Lung (tissue), 12 donors: ENCODE results near the gene NASP. TPM values are rescaled to one million over a fixed set of nuclear protein-coding genes. Genes with fewer than 3 reads are reported as not detected.

ENCODE experiments used
- ATAC-seq: fragments of 200-7000 bp; cut with Tn5 transposase; one replicate; pipeline ENCODE4 v1.9.1; 2020; ENCODE audit warnings: moderate number of reproducible peaks; ENCODE audit not compliant: insufficient read depth, low FRiP score
- DNase-seq, 3 donors: peaks; one replicate each; pipeline ENCODE4 v3.0.0-alpha.2; 2013 to 2017
- H3K27ac ChIP-seq, 2 donors: one replicate each; pipeline ENCODE4 v1.5.1; 2013; ENCODE audit warnings: mild to moderate bottlenecking in 2 of 2, moderate library complexity in 2 of 2, control low read depth in 1 of 2, inconsistent platforms in 1 of 2, low read depth in 1 of 2, low read length in 1 of 2
- H3K27me3 ChIP-seq, 3 donors: one replicate each; pipeline ENCODE4 v1.5.1; 2013; ENCODE audit warnings: low read length in 2 of 3; ENCODE audit not compliant: control insufficient read depth in 3 of 3, insufficient read depth in 3 of 3
- H3K36me3 ChIP-seq, 4 donors: one replicate each; pipeline ENCODE4 v1.5.1; 2013; ENCODE audit warnings: low read length in 4 of 4, mild to moderate bottlenecking in 1 of 4, moderate library complexity in 1 of 4; ENCODE audit not compliant: control insufficient read depth in 4 of 4, insufficient read depth in 4 of 4
- H3K4me1 ChIP-seq, 5 donors: one replicate each; pipeline ENCODE4 v1.5.1; 2013; ENCODE audit warnings: low read length in 5 of 5, mild to moderate bottlenecking in 2 of 5, moderate library complexity in 1 of 5; ENCODE audit not compliant: control insufficient read depth in 5 of 5, insufficient read depth in 5 of 5
- H3K4me3 ChIP-seq: one replicate; pipeline ENCODE4 v1.5.1; 2013; ENCODE audit warnings: mild to moderate bottlenecking, control low read depth, moderate library complexity
- H3K9ac ChIP-seq, 2 donors: one replicate each; pipeline ENCODE4 v1.5.1; 2013; ENCODE audit warnings: low read length in 2 of 2, control low read depth in 1 of 2; ENCODE audit not compliant: insufficient read depth in 1 of 2
- H3K9me3 ChIP-seq, 4 donors: one replicate each; pipeline ENCODE4 v1.5.1; 2013; ENCODE audit warnings: low read length in 3 of 4, mild to moderate bottlenecking in 1 of 4, moderate library complexity in 1 of 4; ENCODE audit not compliant: control insufficient read depth in 4 of 4, insufficient read depth in 3 of 4
- WGBS, 2 donors: extraction: QIAGEN DNeasy Blood & Tissue Kit; methylation state at CpG; one replicate each; pipeline ENCODE4 v1.1.7; 2013; 5-methylcytosine and 5-hydroxymethylcytosine counted together
- polyA plus RNA-seq, 2 donors: library from polyadenylated mRNA; stranded (reverse); fragments of 200-250 nt; gene quantifications; one replicate each; pipeline ENCODE4 v1.2.1, GENCODE V29; 2013
- total RNA-seq, 2 donors: library from RNA; depleted of rRNA in 1 of 2; stranded (reverse); fragments of >200 nt in 1 of 2; gene quantifications; one replicate each; pipeline ENCODE4 v1.2.1, GENCODE V29; 2014 to 2021
- TF ChIP-seq, protein P1 (sequence below): IDR thresholded peaks from 2 replicates; pipeline ENCODE4 v1.5.1; 2012; ENCODE audit warnings: mild to moderate bottlenecking; ENCODE audit errors: control extremely low read depth, extremely low read depth
- donor health status: control.
- donor health status: control.
- donor health status: Bipolar disorder and iron deficiency.
- donor health status: healthy.
- donor health status: DM: yes; HTN: yes; CAD: no.

The NASP gene
- total and polyA plus RNA-seq, 4 donors = 56.8 to 110 (median 89.4) TPM

DNA sequence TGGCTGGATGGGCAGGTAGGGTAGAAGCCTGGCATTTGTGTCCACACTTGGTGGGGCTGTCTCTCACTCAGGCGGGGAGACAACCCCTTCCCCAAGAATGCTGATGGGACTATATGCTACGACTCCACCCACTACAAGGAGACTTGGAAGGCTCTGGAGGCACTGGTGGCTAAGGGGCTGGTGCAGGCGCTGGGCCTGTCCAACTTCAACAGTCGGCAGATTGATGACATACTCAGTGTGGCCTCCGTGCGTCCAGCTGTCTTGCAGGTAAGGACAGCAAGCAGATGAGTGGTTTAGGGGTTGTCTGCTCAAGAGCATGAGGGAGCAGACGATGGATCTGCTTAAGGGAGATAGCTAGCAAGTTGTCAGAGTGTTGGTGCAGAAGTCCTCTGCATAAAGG lies 15.9 kb upstream of the NASP start:
- H3K9me3 ChIP-seq = no peaks in the 10 kb centered on the region
- H3K36me3 ChIP-seq = peaks cover 0 to 33% (median 27%) of the 10 kb centered on the region in 4 donors
- TF ChIP-seq, protein P1, sequence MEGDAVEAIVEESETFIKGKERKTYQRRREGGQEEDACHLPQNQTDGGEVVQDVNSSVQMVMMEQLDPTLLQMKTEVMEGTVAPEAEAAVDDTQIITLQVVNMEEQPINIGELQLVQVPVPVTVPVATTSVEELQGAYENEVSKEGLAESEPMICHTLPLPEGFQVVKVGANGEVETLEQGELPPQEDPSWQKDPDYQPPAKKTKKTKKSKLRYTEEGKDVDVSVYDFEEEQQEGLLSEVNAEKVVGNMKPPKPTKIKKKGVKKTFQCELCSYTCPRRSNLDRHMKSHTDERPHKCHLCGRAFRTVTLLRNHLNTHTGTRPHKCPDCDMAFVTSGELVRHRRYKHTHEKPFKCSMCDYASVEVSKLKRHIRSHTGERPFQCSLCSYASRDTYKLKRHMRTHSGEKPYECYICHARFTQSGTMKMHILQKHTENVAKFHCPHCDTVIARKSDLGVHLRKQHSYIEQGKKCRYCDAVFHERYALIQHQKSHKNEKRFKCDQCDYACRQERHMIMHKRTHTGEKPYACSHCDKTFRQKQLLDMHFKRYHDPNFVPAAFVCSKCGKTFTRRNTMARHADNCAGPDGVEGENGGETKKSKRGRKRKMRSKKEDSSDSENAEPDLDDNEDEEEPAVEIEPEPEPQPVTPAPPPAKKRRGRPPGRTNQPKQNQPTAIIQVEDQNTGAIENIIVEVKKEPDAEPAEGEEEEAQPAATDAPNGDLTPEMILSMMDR = no peak
- H3K27ac ChIP-seq = no peak overlapping the region
- H3K4me3 ChIP-seq = no peak overlapping the region
- H3K9ac ChIP-seq = no peak overlapping the region
- no peak for ATAC-seq
- 94 to 97% methylated on average over 7 of the region's 7 CpGs for WGBS, 2 donors
- no peak for DNase-seq
- H3K4me1 ChIP-seq = peaks cover 0 to 7% (median 0%) of the 10 kb centered on the region in 5 donors
- no peaks in the 10 kb centered on the region for H3K27me3 ChIP-seq

DNA sequence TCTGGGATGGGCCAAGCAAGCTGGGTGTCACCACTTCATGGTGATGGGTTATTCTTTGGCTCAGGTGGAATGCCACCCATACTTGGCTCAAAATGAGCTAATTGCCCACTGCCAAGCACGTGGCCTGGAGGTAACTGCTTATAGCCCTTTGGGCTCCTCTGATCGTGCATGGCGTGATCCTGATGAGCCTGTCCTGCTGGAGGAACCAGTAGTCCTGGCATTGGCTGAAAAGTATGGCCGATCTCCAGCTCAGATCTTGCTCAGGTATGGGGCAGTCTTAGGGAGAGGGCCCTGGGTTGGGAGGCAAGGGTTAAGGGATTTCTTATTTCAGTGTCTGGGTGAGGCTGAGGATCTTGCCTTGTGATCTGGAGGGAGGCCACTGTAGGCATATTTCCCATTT lies 15.4 kb upstream of the NASP start:
- TF ChIP-seq, protein P1 = no peak
- H3K4me3 ChIP-seq = no peak overlapping the region
- H3K4me1 ChIP-seq = peaks cover 0 to 7% (median 0%) of the 10 kb centered on the region in 5 donors
- H3K36me3 ChIP-seq = peaks cover 0 to 33% (median 27%) of the 10 kb centered on the region in 4 donors
- H3K9me3 ChIP-seq = no peaks in the 10 kb centered on the region
- no peak overlapping the region for H3K9ac ChIP-seq
- no peak overlapping the region for H3K27ac ChIP-seq
- WGBS, 2 donors = 86 to 93% methylated on average over 4 of the region's 4 CpGs
- no peak for DNase-seq
- H3K27me3 ChIP-seq = no peaks in the 10 kb centered on the region
- ATAC-seq = no peak

DNA sequence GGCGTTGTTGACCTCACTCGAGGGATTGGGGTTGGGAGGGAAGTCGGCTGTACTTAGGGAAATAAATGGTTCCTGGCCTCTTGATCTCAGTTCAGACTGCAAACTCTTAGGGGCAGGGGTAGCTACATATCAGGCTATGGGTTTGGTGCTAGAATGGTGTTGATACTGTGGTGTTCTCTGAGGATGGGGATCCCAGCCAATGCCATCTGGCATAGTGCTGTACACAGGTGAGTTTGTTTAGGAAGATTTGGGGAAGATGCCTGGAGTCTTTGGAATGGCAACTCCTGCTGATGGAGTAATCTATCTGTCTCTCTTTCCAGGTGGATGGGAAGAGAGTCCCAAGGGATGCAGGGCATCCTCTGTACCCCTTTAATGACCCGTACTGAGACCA lies 14.3 kb upstream of the NASP start:
- TF ChIP-seq, protein P1 = no peak
- H3K4me1 ChIP-seq = peaks cover 0 to 7% (median 0%) of the 10 kb centered on the region in 5 donors
- no peaks in the 10 kb centered on the region for H3K9me3 ChIP-seq
- WGBS, 2 donors = 60 to 71% methylated on average over 4 of the region's 4 CpGs
- DNase-seq (no peak), ATAC-seq (no peak)
- H3K4me3 ChIP-seq = no peak overlapping the region
- no peak overlapping the region for H3K9ac ChIP-seq
- H3K36me3 ChIP-seq = peaks cover 0 to 31% (median 27%) of the 10 kb centered on the region in 4 donors
- H3K27ac ChIP-seq = no peak overlapping the region
- no peaks in the 10 kb centered on the region for H3K27me3 ChIP-seq

DNA sequence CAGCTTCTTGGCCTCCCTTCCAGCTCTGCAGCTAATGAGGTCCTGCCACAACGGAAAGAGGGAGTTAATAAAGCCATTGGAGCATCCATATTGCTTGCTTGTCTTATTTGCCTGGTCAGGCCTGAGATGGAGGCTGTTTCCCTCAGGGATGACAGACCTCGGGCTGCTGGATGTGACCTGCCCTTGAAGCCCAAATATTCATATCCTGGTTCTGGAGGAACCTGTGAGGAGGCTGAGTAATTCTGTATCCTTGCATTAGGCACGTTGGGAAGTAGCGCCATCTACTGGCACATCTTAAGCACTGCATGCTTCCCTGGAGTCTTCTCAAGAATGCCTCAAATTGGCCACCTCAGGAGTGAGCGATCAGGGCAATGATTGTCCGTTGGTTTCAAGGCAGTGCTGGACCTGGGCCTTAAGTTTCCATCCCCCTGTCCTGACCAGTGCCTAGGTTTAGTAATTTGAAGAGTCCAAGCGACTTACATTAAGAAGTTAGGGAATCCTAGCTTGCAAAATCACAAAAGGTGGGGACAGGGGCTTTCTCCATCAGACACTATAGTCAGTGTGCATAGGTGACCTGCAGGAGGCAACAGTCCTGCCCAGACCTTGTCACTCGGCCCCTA lies 13.8 kb upstream of the NASP start:
- peak; percentile 89 for ATAC-seq

More for the DNA sequence above, 13.8 kb upstream of the NASP start:
- Histone ChIP-seq H3K27me3 (no peaks in the 10 kb centered on the region), H3K27ac (no peak overlapping the region), H3K9me3 (no peaks in the 10 kb centered on the region), H3K4me1 (peaks cover 0 to 7% (median 0%) of the 10 kb centered on the region in 5 donors), H3K36me3 (peaks cover 0 to 31% (median 27%) of the 10 kb centered on the region in 4 donors), H3K4me3 (no peak overlapping the region), H3K9ac (no peak overlapping the region)
- DNase-seq = peak; percentile 71 to 84 (median 75)
- TF ChIP-seq, protein P1 = peak; percentile 99
- 14 to 18% methylated on average over 8 of the region's 8 CpGs for WGBS, 2 donors
